ENCODE measurements around the gene NPAS3.

The NPAS3 gene

GRCh38 chr14:33584697-33585096 lies 646.0 kb downstream of the NPAS3 start:
- Histone ChIP-seq H2BK5ac (ENCODE audit: low read depth, low read length, poor library complexity) (no peak overlapping the region), H3K79me2 (ENCODE audit: control insufficient read depth, insufficient read depth, low read length, poor library complexity) (no peaks in the 10 kb centered on the region), H3K4me3 (ENCODE audit: low read depth, low read length) (no peak overlapping the region), H2AFZ (ENCODE audit: insufficient read depth, low read length, poor library complexity) (no peak overlapping the region), H3K23ac (ENCODE audit: low read length) (no peak overlapping the region), H2AK5ac (ENCODE audit: low read length) (no peak overlapping the region), H3K18ac (ENCODE audit: low read length) (no peak overlapping the region), H2BK120ac (ENCODE audit: insufficient read depth, low read length, poor library complexity) (no peak overlapping the region), H4K12ac (ENCODE audit: low read depth, low read length) (no peak overlapping the region), H3K4ac (ENCODE audit: low read depth, low read length) (no peak overlapping the region), H3K4me2 (ENCODE audit: low read length) (no peak overlapping the region), H3K27ac (ENCODE audit: low read depth, low read length) (no peak overlapping the region), H3K27me3 (ENCODE audit: insufficient read depth, low read length) (no peaks in the 10 kb centered on the region), H3K9me3 (ENCODE audit: insufficient read depth, low read depth, low read length) (no peaks in the 10 kb centered on the region), H2BK12ac (ENCODE audit: low read length) (no peak overlapping the region), H3K9ac (ENCODE audit: low read length) (no peak overlapping the region), H4K8ac (ENCODE audit: low read depth, low read length) (no peak overlapping the region), H3K36me3 (ENCODE audit: control insufficient read depth in 1 of 2, insufficient read depth in 2 of 2, low read length in 2 of 2) (no peaks in the 10 kb centered on the region), H3K4me1 (ENCODE audit: control insufficient read depth in 1 of 2, insufficient read depth in 2 of 2, low read length in 2 of 2) (no peaks in the 10 kb centered on the region), H3K79me1 (ENCODE audit: low read length) (no peaks in the 10 kb centered on the region), H4K91ac (ENCODE audit: low read depth, low read length) (no peak overlapping the region), H3K14ac (ENCODE audit: low read length) (no peak overlapping the region)
- DNase-seq, result no peak
- no CpG with 5 or more reads among the region's 2 CpGs for WGBS (ENCODE audit: extremely low coverage, insufficient coverage, insufficient read length)

- no peak for DNase-seq
- no peak overlapping the region for H3K4me2 ChIP-seq (ENCODE audit: low read length)
- H3K18ac ChIP-seq (ENCODE audit: low read length), result no peak overlapping the region
- H2AFZ ChIP-seq (ENCODE audit: insufficient read depth, low read length, poor library complexity), result no peak overlapping the region
- H2AK5ac ChIP-seq (ENCODE audit: low read length), result no peak overlapping the region
- no peak overlapping the region for H4K91ac ChIP-seq (ENCODE audit: low read depth, low read length)
- H3K36me3 ChIP-seq (ENCODE audit: control insufficient read depth in 1 of 2, insufficient read depth in 2 of 2, low read length in 2 of 2), result no peaks in the 10 kb centered on the region
- H3K9me3 ChIP-seq (ENCODE audit: insufficient read depth, low read depth, low read length), result no peaks in the 10 kb centered on the region
- H3K14ac ChIP-seq (ENCODE audit: low read length), result no peak overlapping the region
- H4K8ac ChIP-seq (ENCODE audit: low read depth, low read length), result no peak overlapping the region
- no peak overlapping the region for H2BK12ac ChIP-seq (ENCODE audit: low read length)
- H3K23ac ChIP-seq (ENCODE audit: low read length), result no peak overlapping the region
- no peak overlapping the region for H3K4me3 ChIP-seq (ENCODE audit: low read depth, low read length)
- no peak overlapping the region for H2BK5ac ChIP-seq (ENCODE audit: low read depth, low read length, poor library complexity)
- no peak overlapping the region for H3K4ac ChIP-seq (ENCODE audit: low read depth, low read length)
- H2BK120ac ChIP-seq (ENCODE audit: insufficient read depth, low read length, poor library complexity), result no peak overlapping the region
- WGBS (ENCODE audit: extremely low coverage, insufficient coverage, insufficient read length), result no CpG with 5 or more reads among the region's 4 CpGs
- H3K79me1 ChIP-seq (ENCODE audit: low read length), result no peaks in the 10 kb centered on the region
- no peaks in the 10 kb centered on the region for H3K79me2 ChIP-seq (ENCODE audit: control insufficient read depth, insufficient read depth, low read length, poor library complexity)
- no peak overlapping the region for H3K27ac ChIP-seq (ENCODE audit: low read depth, low read length)
- no peak overlapping the region for H3K9ac ChIP-seq (ENCODE audit: low read length)
- no peak overlapping the region for H4K12ac ChIP-seq (ENCODE audit: low read depth, low read length)
- H3K27me3 ChIP-seq (ENCODE audit: insufficient read depth, low read length), result no peaks in the 10 kb centered on the region
- no peaks in the 10 kb centered on the region for H3K4me1 ChIP-seq (ENCODE audit: control insufficient read depth in 1 of 2, insufficient read depth in 2 of 2, low read length in 2 of 2)
Observed at GRCh38 chr14:33586806-33587205, 648.1 kb downstream of the NPAS3 start.

- no peak overlapping the region for H3K4me3 ChIP-seq (ENCODE audit: low read depth, low read length)
- WGBS (ENCODE audit: extremely low coverage, insufficient coverage, insufficient read length), result no CpG with 5 or more reads among the region's 5 CpGs
- H2BK12ac ChIP-seq (ENCODE audit: low read length), result no peak overlapping the region
- no peak overlapping the region for H3K4ac ChIP-seq (ENCODE audit: low read depth, low read length)
- no peaks in the 10 kb centered on the region for H3K27me3 ChIP-seq (ENCODE audit: insufficient read depth, low read length)
- no peaks in the 10 kb centered on the region for H3K36me3 ChIP-seq (ENCODE audit: control insufficient read depth in 1 of 2, insufficient read depth in 2 of 2, low read length in 2 of 2)
- H3K79me2 ChIP-seq (ENCODE audit: control insufficient read depth, insufficient read depth, low read length, poor library complexity), result no peaks in the 10 kb centered on the region
- no peak overlapping the region for H4K91ac ChIP-seq (ENCODE audit: low read depth, low read length)
- H3K9ac ChIP-seq (ENCODE audit: low read length), result no peak overlapping the region
- H2BK120ac ChIP-seq (ENCODE audit: insufficient read depth, low read length, poor library complexity), result no peak overlapping the region
- no peak overlapping the region for H2AFZ ChIP-seq (ENCODE audit: insufficient read depth, low read length, poor library complexity)
- no peak for DNase-seq
- no peak overlapping the region for H2BK5ac ChIP-seq (ENCODE audit: low read depth, low read length, poor library complexity)
- no peak overlapping the region for H3K27ac ChIP-seq (ENCODE audit: low read depth, low read length)
- no peaks in the 10 kb centered on the region for H3K9me3 ChIP-seq (ENCODE audit: insufficient read depth, low read depth, low read length)
- no peak overlapping the region for H3K23ac ChIP-seq (ENCODE audit: low read length)
- no peaks in the 10 kb centered on the region for H3K4me1 ChIP-seq (ENCODE audit: control insufficient read depth in 1 of 2, insufficient read depth in 2 of 2, low read length in 2 of 2)
- no peak overlapping the region for H4K8ac ChIP-seq (ENCODE audit: low read depth, low read length)
- no peaks in the 10 kb centered on the region for H3K79me1 ChIP-seq (ENCODE audit: low read length)
- H3K4me2 ChIP-seq (ENCODE audit: low read length), result no peak overlapping the region
- H2AK5ac ChIP-seq (ENCODE audit: low read length), result no peak overlapping the region
- no peak overlapping the region for H3K14ac ChIP-seq (ENCODE audit: low read length)
- no peak overlapping the region for H3K18ac ChIP-seq (ENCODE audit: low read length)
- no peak overlapping the region for H4K12ac ChIP-seq (ENCODE audit: low read depth, low read length)
Observed at GRCh38 chr14:33587791-33588190, 649.1 kb downstream of the NPAS3 start.

DNA sequence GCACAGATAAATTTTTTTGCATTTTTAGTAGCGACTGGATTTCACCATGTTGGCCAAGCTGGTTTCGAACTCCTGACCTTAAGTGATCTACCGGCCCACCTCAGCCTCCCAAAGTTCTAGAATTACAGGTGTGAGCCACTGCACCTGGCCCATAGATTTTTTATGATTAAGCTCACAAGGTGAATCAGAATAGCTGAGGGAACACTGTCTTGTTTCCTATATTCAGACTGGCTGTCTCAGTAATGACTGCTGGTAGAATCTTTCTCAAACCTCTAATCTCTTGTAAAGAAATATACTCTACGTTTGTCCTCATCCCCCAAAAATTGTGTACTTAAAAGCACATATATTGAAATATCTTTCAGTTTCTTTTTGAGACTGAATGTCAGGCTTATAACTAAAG lies 650.1 kb downstream of the NPAS3 start:
- H3K4ac ChIP-seq (ENCODE audit: low read depth, low read length), result no peak overlapping the region
- no peak overlapping the region for H3K4me2 ChIP-seq (ENCODE audit: low read length)
- H3K79me1 ChIP-seq (ENCODE audit: low read length), result no peaks in the 10 kb centered on the region
- H2BK12ac ChIP-seq (ENCODE audit: low read length), result no peak overlapping the region
- no peak overlapping the region for H3K9ac ChIP-seq (ENCODE audit: low read length)
- H2BK120ac ChIP-seq (ENCODE audit: insufficient read depth, low read length, poor library complexity), result no peak overlapping the region
- no peak overlapping the region for H4K12ac ChIP-seq (ENCODE audit: low read depth, low read length)
- no CpG with 5 or more reads among the region's 4 CpGs for WGBS (ENCODE audit: extremely low coverage, insufficient coverage, insufficient read length)
- no peak for DNase-seq
- no peaks in the 10 kb centered on the region for H3K4me1 ChIP-seq (ENCODE audit: control insufficient read depth in 1 of 2, insufficient read depth in 2 of 2, low read length in 2 of 2)
- H3K4me3 ChIP-seq (ENCODE audit: low read depth, low read length), result no peak overlapping the region
- no peaks in the 10 kb centered on the region for H3K36me3 ChIP-seq (ENCODE audit: control insufficient read depth in 1 of 2, insufficient read depth in 2 of 2, low read length in 2 of 2)
- H2AFZ ChIP-seq (ENCODE audit: insufficient read depth, low read length, poor library complexity), result no peak overlapping the region
- no peak overlapping the region for H4K91ac ChIP-seq (ENCODE audit: low read depth, low read length)
- no peak overlapping the region for H3K23ac ChIP-seq (ENCODE audit: low read length)
- no peak overlapping the region for H3K18ac ChIP-seq (ENCODE audit: low read length)
- no peaks in the 10 kb centered on the region for H3K27me3 ChIP-seq (ENCODE audit: insufficient read depth, low read length)
- H3K27ac ChIP-seq (ENCODE audit: low read depth, low read length), result no peak overlapping the region
- no peak overlapping the region for H4K8ac ChIP-seq (ENCODE audit: low read depth, low read length)
- H3K14ac ChIP-seq (ENCODE audit: low read length), result no peak overlapping the region
- H2AK5ac ChIP-seq (ENCODE audit: low read length), result no peak overlapping the region
- no peak overlapping the region for H2BK5ac ChIP-seq (ENCODE audit: low read depth, low read length, poor library complexity)
- H3K79me2 ChIP-seq (ENCODE audit: control insufficient read depth, insufficient read depth, low read length, poor library complexity), result no peaks in the 10 kb centered on the region
- no peaks in the 10 kb centered on the region for H3K9me3 ChIP-seq (ENCODE audit: insufficient read depth, low read depth, low read length)

Data from trophoblast cell (in vitro differentiated cells and primary cell).